T-helper 1 cell (primary cell): ENCODE measurements around the gene CRIP1.

Source experiments
- DNase-seq, 5 donors: peaks; one replicate each; pipeline ENCODE4 v3.0.0-alpha.2; 2012 to 2020

The CRIP1 gene

GRCh38 chr14:105470350-105471296 is 16.1 kb upstream of the CRIP1 start:
- no peak for DNase-seq

GRCh38 chr14:105471297-105471821 is 15.3 kb upstream of the CRIP1 start:
- DNase-seq, result no peak

- no peak for DNase-seq
Observed at GRCh38 chr14:105471823-105472485, 14.7 kb upstream of the CRIP1 start.

GRCh38 chr14:105472486-105472991 is 14.1 kb upstream of the CRIP1 start:
- DNase-seq, result no peak

GRCh38 chr14:105473033-105473676 is 13.5 kb upstream of the CRIP1 start:
- no peak for DNase-seq

- DNase-seq, result peak; percentile 40 to 83 (median 82)
Observed at GRCh38 chr14:105473677-105474482, 12.8 kb upstream of the CRIP1 start.

GRCh38 chr14:105474483-105475268 is 12.0 kb upstream of the CRIP1 start, which contains the start of gene CRIP2:
TSS of gene CRIP2 (plus strand) at chr14:105474821. CDS start at chr14:105474863, 42 bp downstream.
- DNase-seq, result peak in 3 of 5 donors; percentile 53 to 75 (median 58)

- no peak for DNase-seq
Observed at GRCh38 chr14:105475269-105476096, 11.2 kb upstream of the CRIP1 start.

- DNase-seq, result no peak
Observed at GRCh38 chr14:105476097-105476830, 10.4 kb upstream of the CRIP1 start.

- DNase-seq, result no peak
Observed at GRCh38 chr14:105476831-105477659, 9.6 kb upstream of the CRIP1 start.

GRCh38 chr14:105477660-105478397 is 8.9 kb upstream of the CRIP1 start:
- peak in 4 of 5 donors; percentile 72 to 83 (median 80) for DNase-seq

GRCh38 chr14:105478398-105479251 is 8.1 kb upstream of the CRIP1 start:
- peak in 3 of 5 donors; percentile 50 to 67 (median 55) for DNase-seq

GRCh38 chr14:105479431-105480158 is 7.1 kb upstream of the CRIP1 start:
- no peak for DNase-seq

GRCh38 chr14:105480199-105480746 is 6.4 kb upstream of the CRIP1 start:
- no peak for DNase-seq
